PFSK-1 (cell line): ENCODE results near the gene FNIP1.

Experiments
- FOXP2 ChIP-seq: optimal IDR thresholded peaks from 2 replicates; pipeline ENCODE3; 2011; ENCODE audit warnings: borderline replicate concordance, control low read depth, inconsistent platforms; ENCODE audit not compliant: insufficient read depth; ENCODE audit errors: extremely low read length, extremely low read depth
- POLR2AphosphoS5 ChIP-seq: IDR thresholded peaks from 2 replicates; pipeline ENCODE4 v1.6.1; 2012; ENCODE audit warnings: low read depth, mild to moderate bottlenecking, control low read depth, low read length, moderate library complexity
- REST ChIP-seq, 2 experiments: IDR thresholded peaks; 2 replicates each; pipeline versions ENCODE4 v1.6.1 to v1.8.0; 2011 to 2012; ENCODE audit warnings: low read depth in 2 of 2, low read length in 2 of 2, control low read depth in 1 of 2, inconsistent platforms in 1 of 2, mild to moderate bottlenecking in 1 of 2, moderate library complexity in 1 of 2; ENCODE audit not compliant: insufficient read depth in 1 of 2
- SIN3A ChIP-seq: IDR thresholded peaks from 2 replicates; pipeline ENCODE4 v1.6.1; 2012; ENCODE audit warnings: mild to moderate bottlenecking, low read length, moderate library complexity, borderline replicate concordance; ENCODE audit not compliant: insufficient read depth
- TAF1 ChIP-seq: IDR thresholded peaks from 2 replicates; pipeline ENCODE4 v1.6.1; 2012; ENCODE audit warnings: low read length, control low read depth, borderline replicate concordance; ENCODE audit not compliant: insufficient read depth

FNIP1 gene

GRCh38 chr5:131718487-131719014 is 78.3 kb downstream of the FNIP1 start:
- TF ChIP-seq SIN3A (no peak), TAF1 (no peak), REST (IDR thresholded peaks at IDR 0.05; ENCODE audit: insufficient read depth in 1 of 2, low read depth in 2 of 2, low read length in 2 of 2) (no peak), FOXP2 (no peak), POLR2AphosphoS5 (no peak)

DNA sequence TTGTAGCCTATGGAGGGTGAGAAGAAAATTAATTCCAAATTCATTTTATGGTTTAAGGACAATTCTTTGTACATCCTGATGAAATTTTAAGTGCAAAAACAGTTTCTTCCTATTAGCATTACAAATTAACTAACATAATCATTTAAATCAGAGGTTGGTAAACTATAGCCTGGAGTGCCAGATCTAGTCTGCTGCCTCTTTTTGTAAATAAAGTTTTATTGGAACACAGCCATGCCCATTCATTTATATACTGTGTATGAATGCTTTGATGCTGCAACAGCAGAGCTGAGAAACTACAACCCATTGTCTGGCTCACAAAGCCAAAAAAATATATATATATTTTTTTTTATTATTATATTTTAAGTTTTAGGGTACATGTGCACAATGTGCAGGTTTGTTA is 80.2 kb downstream of the FNIP1 start:
- TF ChIP-seq SIN3A: no peak
- TF ChIP-seq TAF1: no peak
- TF ChIP-seq POLR2AphosphoS5: no peak
- no peak for TF ChIP-seq FOXP2
- TF ChIP-seq REST (IDR thresholded peaks at IDR 0.05; ENCODE audit: insufficient read depth in 1 of 2, low read depth in 2 of 2, low read length in 2 of 2): no peak

GRCh38 chr5:131710391-131710790 is 86.4 kb downstream of the FNIP1 start:
- TF ChIP-seq POLR2AphosphoS5: no peak
- TF ChIP-seq SIN3A: no peak
- no peak for TF ChIP-seq FOXP2
- no peak for TF ChIP-seq REST (IDR thresholded peaks at IDR 0.05; ENCODE audit: insufficient read depth in 1 of 2, low read depth in 2 of 2, low read length in 2 of 2)
- TF ChIP-seq TAF1: no peak

GRCh38 chr5:131709043-131709442 is 87.8 kb downstream of the FNIP1 start:
- TF ChIP-seq TAF1: no peak
- TF ChIP-seq POLR2AphosphoS5: no peak

DNA sequence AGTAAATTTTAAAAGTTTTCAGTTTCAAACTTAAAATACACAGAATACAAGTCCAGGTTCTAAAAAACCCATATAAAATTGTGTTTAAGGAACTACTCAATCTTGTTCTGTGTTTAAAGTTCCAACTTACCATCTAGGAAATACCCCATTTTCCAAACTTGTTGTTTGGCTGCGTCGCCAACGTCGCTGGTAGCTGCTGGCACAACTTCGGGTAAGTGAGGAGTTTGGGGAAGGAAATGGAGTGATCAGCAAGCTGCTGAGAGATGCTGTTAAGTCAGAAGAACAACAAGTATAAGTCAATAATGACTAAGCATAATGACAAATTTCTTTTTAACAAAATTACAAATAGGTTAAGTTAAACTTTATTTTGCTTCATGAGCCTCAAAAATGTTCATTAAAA is 90.5 kb downstream of the FNIP1 start:
- TF ChIP-seq SIN3A (no peak), REST (IDR thresholded peaks at IDR 0.05; ENCODE audit: insufficient read depth in 1 of 2, low read depth in 2 of 2, low read length in 2 of 2) (no peak), FOXP2 (no peak), TAF1 (no peak), POLR2AphosphoS5 (no peak)

- TF ChIP-seq SIN3A (no peak), TAF1 (no peak), REST (IDR thresholded peaks at IDR 0.05; ENCODE audit: insufficient read depth in 1 of 2, low read depth in 2 of 2, low read length in 2 of 2) (no peak), FOXP2 (no peak), POLR2AphosphoS5 (no peak)
Observed at GRCh38 chr5:131694926-131695325, 101.9 kb downstream of the FNIP1 start.
